RKO (cell line): ENCODE results near the gene NDUFAF8.

Source experiments
- DNase-seq: peaks from one replicate; pipeline ENCODE4 v3.0.0-alpha.2; 2016; ENCODE audit warnings: low spot score

NDUFAF8 gene

GRCh38 chr17:81251709-81252301, 12.7 kb downstream of the NDUFAF8 start:
- DNase-seq = no peak

DNA sequence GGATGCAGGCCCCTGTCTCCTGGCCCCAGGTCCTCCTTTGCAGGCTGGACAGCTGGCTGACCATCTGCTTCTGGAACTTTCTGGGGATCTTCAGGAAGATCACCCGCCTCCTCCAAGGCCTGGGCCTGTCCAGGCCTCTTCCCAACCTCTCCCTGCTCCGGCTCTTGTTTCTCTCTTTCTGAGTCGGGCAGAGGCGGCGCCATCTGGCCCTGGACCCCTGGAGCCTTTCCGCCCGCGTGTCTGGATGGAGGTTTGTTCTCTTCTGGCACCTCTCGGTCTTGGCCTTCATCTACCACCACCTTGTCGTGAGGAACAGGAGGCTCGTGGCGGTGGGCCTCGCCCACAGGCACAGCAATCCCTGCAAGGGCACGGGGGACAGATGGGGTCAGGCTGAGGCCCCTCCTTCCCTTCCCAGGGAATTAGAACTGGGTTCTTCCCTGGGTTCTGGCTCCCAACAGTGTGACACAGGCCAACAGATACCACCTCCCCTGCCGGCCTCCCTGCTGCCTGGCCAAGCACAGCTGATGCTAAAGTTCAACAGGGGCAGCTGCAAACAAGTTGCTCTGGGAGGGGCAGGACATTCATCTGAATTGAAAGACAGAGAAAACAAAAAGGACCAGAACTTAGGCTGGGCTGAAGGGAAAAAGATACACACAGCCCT, 13.3 kb downstream of the NDUFAF8 start:
- no peak for DNase-seq

DNA sequence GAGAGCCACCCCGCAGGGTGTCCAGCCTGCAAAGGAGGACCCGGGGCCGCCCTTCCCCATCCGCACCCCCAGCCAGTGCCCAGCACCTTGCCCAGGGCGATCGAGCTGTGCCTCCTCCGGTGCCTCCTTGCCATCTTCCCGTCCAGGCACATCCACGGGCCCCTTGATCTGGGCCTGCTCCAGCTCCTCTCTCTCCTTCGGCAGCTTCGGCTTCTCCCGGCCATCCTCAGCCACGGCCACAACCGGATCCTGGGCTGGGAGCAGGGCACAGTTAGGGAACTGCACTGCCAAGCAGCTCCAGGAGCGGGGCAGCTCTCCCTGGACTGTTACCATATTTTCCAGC, 13.8 kb downstream of the NDUFAF8 start:
- DNase-seq = no peak

DNA sequence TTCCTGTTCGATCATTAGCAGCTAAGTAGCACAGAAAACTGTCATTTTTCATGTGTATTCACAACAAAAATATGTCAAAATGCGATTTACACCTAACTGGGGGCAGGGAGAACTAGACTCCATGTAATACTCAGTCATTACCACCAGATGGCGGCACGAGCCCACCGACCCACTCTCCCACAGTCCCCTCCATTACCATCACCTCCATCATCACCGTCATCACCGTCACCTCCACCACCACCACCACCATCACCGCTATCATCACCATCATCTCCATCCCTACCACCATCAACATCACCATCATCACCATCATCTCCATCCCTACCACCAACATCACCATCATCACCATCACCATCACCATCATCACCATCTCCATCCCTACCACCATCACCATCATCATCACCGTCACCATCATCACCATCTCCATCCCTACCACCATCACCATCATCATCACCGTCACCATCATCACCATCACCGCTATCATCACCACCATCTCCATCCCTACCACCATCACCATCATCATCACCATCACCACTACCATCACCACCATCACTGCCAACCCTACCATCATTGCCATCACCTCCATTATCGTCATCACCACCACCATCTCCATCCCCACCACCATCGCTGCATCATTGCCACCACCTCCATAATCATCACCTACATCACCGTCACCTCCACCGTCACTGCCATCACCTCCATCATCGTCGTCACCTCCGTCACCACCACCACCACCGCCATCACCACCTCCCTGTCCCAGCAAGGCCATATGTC, 14.4 kb downstream of the NDUFAF8 start:
- peak; percentile 32 for DNase-seq

GRCh38 chr17:81254955-81255717, 16.0 kb downstream of the NDUFAF8 start:
- peak; percentile 36 for DNase-seq

DNA sequence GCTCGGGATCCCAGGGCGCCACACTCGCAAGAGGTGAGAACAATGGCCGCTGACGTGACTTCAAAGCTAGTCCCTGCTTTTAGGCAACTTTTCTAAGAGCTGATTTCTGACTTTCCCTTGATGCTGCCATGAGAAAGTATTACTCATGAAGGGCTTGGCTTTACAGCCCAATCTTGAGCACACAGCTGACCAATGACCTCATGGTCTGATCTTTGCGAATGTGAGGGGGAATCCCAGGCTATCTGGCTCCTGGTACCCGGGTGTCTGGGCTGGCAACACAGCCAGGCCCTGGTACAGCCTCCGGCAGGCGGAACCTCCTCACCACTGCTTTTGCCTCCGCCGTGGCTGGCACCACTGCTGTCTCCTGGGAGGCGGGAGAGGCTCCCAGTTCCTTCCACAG, 17.5 kb downstream of the NDUFAF8 start:
- DNase-seq = peak; percentile 42

DNA sequence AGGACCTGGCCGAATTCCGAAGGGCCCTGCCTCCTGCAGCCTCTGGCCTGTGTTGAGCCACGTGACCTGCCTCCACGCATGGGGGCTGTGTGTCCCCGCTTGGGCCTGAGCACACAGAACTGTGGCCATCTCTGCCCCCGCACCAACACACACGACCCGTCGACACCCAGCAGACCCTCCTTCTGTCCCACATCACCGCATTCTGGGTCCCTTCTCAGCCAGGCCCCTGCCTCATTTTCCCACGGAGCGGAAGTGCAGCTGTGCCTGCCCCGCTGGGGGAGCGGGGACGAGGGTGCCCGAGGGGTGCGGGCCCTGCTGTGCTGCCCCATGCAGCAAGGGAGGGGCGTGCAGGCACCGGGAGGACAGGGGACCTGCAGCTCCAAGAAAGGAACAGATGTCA, 18.4 kb downstream of the NDUFAF8 start:
- no peak for DNase-seq

- no peak for DNase-seq
Observed at GRCh38 chr17:81258292-81258691, 19.2 kb downstream of the NDUFAF8 start.

DNA sequence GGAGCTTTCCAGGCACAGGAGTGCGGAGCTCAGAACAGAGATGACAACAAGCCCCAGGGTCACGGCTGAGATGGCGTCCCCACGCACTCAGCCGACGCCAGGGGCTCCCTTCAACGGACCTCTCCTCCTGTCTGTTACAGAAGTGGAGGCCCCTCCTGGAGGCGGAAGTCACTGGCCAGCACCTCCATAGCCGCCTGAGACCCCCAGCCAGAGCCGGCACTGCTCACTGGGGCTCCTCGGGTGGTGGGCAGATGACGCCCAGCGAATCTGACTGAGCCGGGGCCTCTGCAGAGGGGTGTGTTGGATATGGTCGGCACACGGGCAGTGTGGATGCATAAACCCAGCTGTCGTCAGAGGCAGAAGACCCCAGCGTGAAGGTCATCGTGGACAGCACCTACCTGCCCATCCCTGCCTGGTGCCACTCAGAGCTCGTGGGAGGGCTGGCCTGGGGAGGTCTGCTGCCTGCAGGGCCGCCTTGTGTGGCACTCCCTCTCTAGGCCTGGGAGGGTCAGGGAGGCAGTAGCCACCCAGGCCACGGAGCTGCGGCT, 20.0 kb downstream of the NDUFAF8 start:
- no peak for DNase-seq

DNA sequence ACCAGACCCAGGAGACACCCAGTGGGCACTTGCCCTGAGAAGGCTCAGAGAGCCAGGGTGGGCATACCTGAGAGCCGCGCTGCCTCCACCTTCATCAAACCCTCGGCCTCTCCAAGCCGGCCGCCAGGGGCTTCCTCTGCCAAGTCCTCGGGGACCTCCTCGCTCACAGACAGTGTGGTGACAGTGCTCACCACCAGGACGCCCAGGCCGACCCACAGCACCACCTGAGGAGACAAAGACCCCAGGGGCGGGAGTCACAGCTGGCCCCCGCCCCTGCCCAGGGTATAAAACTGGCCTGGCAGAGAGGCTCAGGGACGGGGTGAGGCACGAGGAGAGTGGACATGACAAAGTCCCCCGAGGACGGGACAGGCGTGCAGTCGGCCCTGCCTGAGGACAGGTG, 21.1 kb downstream of the NDUFAF8 start:
- no peak for DNase-seq

DNA sequence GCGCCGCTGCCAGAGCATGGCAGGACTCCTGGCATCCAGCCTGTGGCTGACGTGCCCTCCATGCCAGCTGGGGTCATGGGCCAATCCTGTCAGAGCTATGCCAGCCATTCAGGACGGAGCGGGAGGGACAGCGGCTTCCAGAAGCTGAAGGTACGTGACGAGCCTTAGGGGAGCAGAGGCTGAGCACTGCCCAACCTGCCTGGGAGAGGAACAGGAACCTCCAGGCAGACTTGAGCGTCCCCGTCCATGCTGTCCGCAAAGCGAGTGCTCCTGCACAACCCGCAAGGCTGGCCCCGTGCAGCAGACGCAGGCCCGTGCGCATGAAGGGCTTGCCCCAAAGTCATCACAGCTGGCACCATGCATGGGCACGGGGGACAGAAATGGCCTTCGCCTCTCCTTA, 21.5 kb downstream of the NDUFAF8 start:
- DNase-seq = no peak

GRCh38 chr17:81261096-81261495, 22.0 kb downstream of the NDUFAF8 start:
- no peak for DNase-seq

GRCh38 chr17:81261582-81262336, 22.6 kb downstream of the NDUFAF8 start:
- no peak for DNase-seq

DNA sequence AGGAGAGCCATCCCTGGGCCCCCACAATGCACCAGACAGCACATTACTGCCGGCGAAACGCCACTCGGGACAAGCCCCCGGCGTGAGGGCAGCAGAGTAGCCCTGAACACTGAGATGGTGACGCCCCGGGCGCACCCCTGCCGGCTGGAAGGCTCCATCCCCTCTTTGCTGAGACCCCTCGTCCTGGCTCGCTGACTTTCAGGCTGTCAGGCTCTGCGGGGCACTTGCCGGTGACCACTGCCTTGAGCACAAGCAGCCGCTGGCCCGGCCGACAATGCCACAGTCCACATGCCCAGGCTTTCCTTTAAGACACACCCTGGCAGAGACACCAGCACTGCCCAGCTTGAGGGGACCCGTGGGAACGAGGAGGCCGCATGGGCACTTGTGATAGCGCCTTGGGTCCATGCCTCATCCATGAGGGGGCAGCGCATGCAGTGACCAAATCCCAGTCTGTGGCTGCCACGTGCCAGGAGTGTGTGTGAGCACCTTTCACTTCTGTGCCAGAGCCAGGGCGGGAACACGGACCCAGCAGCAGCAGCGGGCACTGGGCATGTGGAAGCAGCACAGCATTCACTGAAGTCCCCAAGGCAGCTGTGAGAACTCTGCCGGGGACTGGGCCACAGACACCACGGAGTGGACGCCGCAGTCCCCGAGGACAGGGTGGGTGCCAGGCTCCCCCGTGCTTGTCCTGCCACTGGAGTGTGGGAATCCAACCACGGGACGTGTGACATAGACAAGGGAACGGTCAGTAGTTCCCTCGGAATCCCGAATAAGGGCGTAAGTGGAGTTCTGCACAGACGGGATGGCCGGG, 24.5 kb downstream of the NDUFAF8 start:
- DNase-seq = no peak

GRCh38 chr17:81264640-81265039, 25.5 kb downstream of the NDUFAF8 start:
- DNase-seq = no peak

DNA sequence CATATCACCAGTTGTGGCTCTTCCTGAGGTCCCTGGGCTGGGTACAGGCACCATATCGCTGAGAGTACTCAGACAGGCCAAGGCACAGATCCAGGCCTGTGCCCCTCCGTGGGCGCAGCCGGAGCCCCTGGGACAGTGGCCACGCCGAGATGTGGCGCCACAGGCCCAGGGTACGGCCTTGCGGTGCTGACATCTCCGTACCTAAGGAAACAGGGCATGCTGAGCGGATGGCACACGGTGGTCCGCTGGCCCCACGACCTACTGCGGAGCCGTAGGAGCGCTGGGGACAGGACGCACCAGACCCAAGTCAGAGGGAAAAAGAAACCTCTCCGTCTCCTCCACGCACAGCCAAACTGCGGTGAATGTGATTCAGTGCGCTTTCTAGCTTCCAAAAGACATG, 26.5 kb downstream of the NDUFAF8 start:
- no peak for DNase-seq

DNA sequence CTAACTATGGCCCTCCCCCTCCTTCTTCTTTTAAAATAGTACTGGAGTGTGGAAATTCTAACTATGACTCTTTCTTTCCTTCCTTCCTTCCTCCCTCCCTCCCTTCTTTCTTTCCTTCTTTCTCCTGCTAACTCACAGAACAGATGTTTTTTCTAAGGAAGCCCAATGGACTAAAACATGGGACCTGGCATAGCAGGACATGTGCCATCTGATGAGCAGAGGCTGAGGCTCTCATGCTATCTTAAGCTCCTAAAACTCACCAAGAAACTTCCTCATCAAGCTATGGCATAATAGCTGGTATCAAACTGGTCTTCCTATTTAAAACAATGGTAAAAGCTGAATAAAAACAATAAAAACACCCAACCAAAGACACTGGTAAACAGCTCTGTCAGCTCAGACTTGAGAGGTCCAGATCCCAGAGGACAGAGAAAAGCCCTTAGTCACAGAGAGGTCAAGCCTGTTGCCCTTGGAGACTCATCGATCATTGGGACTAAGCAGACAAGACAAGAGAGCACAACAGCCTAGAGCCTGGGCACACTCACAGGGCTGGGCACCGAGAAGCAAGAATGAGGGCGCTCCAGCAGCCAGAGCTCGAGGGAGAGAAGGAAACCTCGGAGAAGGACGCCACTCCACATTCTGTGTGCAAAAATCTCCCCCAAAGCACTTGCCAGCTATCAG, 28.4 kb downstream of the NDUFAF8 start:
- no peak for DNase-seq

DNA sequence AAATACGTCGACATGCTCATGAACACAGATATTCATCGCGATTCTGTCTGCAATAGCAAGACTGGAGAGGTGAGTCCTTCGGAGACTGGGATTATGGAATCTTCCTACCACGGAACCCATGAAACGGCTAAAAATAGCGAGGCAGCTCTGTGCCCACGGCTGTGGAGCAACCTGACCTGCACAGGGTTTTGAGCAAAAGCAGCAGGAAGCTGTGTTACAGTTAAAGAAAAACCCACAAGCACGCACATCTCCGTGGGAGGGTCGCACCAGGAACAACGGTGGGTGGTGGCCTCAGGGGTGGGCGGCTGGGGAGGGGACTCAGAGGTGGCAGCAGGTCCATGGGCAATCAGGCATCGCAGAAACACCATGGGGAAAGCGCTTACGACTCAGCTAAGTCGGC, 31.2 kb downstream of the NDUFAF8 start:
- DNase-seq = no peak

DNA sequence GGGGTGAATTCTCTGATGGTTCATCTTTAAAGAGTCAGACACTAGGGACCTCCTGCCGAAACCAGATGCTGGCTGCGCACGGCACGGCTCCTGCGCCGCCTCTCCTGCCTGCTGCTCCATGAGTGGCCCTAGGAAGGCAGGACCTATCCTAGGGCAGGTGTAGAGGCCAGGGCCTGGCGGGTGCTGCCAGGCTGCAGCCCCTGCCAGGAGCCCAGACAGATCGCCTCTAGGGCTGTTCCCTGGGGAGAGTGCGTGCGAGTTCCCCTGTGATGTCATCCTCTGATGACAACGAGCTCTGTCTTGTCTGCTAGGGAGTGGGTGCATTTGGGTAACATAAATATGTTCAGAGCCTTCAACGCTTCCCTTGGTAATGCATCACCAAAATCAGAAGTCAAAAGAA, 32.1 kb downstream of the NDUFAF8 start:
- no peak for DNase-seq

DNA sequence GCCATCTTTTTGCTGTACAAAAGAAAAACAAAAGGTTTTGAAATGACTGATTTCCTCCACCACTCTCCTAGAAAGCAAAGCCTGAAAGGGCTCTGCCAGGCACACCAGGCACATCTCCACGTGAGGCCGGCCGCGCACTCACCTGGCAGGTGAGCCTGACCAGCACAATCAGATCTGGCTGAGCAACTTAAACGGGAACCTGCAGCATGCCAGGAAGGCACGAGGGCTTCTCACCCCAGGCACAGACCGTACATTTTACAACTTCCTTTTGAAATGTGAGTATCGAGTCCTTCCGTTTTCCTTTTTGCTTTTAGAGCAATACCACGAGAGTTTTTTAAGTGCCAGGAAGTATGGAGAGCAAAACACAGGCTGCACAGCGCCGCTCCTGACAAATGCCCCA, 33.5 kb downstream of the NDUFAF8 start:
- no peak for DNase-seq
